ENCODE results near the gene KCNK7. TPM values are rescaled to one million over a fixed set of nuclear protein-coding genes. Genes with fewer than 3 reads are reported as not detected.

KCNK7 gene
- polyA plus RNA-seq, 1 of the 3 experiments (the other 2 are of a cell fraction), result 0.58 TPM

DNA sequence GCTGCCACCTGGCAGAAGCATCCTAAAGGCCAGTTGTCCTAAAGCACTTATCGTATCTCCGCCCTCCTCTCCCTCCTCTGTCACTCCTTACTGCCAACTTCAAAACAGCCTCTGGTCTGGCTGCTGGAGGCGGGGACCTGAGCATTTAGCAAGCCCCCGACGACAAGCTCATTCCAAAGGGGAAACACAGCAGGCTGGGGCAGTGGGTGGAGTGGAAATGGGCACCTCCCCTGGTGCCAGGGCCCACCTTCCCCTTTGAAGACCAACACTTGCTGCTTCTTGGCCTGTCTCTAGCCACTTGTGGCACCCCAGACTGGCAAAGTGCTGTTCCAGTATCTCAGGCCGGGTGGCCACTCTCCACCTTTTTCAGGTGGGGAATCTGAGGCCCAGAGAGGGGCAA is 14.8 kb upstream of the KCNK7 start:
- Histone ChIP-seq H3K4me1 (ENCODE audit: control insufficient read depth in 1 of 2, insufficient read depth in 2 of 2, low read depth in 1 of 2, low read length in 1 of 2) (peaks cover 25 to 35% of the 10 kb centered on the region in 2 experiments; a peak in 3 of 4 replicates), H3K9ac (no peak overlapping the region), H3K27me3 (ENCODE audit: insufficient read depth) (no peaks in the 10 kb centered on the region), H3F3A (replicated peaks; ENCODE audit: insufficient read depth) (no peaks in the 10 kb centered on the region), H3K4me3 (ENCODE audit: low read depth in 2 of 2, low read length in 1 of 2) (no peak overlapping the region), H2AFZ (ENCODE audit: low read depth) (no peak overlapping the region), H3K27ac (ENCODE audit: low read depth in 2 of 2, low read length in 1 of 2) (no peak overlapping the region), H3K36me3 (replicated peaks in 1 of 2; ENCODE audit: control insufficient read depth in 1 of 2, insufficient read depth in 2 of 2, low read length in 1 of 2) (peaks cover 9 to 23% of the 10 kb centered on the region in 2 experiments), H3K9me3 (no peaks in the 10 kb centered on the region), H4K20me1 (ENCODE audit: insufficient read depth) (peaks cover 30% of the 10 kb centered on the region), H3K4me2 (peak overlapping the region; percentile 85; the same call in 1 of the 2 replicates), H3K9me2 (no peaks in the 10 kb centered on the region), H3K79me2 (ENCODE audit: insufficient read depth) (peaks cover 72% of the 10 kb centered on the region)
- WGBS (ENCODE audit: low lambda C conversion rate), result 96% methylated on average over 6 of the region's 6 CpGs
- TF ChIP-seq, protein P1, sequence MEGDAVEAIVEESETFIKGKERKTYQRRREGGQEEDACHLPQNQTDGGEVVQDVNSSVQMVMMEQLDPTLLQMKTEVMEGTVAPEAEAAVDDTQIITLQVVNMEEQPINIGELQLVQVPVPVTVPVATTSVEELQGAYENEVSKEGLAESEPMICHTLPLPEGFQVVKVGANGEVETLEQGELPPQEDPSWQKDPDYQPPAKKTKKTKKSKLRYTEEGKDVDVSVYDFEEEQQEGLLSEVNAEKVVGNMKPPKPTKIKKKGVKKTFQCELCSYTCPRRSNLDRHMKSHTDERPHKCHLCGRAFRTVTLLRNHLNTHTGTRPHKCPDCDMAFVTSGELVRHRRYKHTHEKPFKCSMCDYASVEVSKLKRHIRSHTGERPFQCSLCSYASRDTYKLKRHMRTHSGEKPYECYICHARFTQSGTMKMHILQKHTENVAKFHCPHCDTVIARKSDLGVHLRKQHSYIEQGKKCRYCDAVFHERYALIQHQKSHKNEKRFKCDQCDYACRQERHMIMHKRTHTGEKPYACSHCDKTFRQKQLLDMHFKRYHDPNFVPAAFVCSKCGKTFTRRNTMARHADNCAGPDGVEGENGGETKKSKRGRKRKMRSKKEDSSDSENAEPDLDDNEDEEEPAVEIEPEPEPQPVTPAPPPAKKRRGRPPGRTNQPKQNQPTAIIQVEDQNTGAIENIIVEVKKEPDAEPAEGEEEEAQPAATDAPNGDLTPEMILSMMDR (IDR thresholded peaks at IDR 0.05), result no peak
- TF ChIP-seq RXRA (IDR thresholded peaks at IDR 0.05; ENCODE audit: borderline replicate concordance, low read depth), result no peak
- no peak for TF ChIP-seq ELF1 (IDR thresholded peaks at IDR 0.05)
- TF ChIP-seq FOSL2 (IDR thresholded peaks at IDR 0.05; ENCODE audit: borderline replicate concordance, low read depth), result no peak
- no peak for TF ChIP-seq RAD21 (IDR thresholded peaks at IDR 0.05; ENCODE audit: low read length)
- TF ChIP-seq, protein P2, sequence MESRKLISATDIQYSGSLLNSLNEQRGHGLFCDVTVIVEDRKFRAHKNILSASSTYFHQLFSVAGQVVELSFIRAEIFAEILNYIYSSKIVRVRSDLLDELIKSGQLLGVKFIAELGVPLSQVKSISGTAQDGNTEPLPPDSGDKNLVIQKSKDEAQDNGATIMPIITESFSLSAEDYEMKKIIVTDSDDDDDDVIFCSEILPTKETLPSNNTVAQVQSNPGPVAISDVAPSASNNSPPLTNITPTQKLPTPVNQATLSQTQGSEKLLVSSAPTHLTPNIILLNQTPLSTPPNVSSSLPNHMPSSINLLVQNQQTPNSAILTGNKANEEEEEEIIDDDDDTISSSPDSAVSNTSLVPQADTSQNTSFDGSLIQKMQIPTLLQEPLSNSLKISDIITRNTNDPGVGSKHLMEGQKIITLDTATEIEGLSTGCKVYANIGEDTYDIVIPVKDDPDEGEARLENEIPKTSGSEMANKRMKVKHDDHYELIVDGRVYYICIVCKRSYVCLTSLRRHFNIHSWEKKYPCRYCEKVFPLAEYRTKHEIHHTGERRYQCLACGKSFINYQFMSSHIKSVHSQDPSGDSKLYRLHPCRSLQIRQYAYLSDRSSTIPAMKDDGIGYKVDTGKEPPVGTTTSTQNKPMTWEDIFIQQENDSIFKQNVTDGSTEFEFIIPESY (IDR thresholded peaks at IDR 0.05; ENCODE audit: borderline replicate concordance, low read depth), result no peak
- TF ChIP-seq JUND (IDR thresholded peaks at IDR 0.05), result no peak
- no peak for TF ChIP-seq TCF12 (IDR thresholded peaks at IDR 0.05)
- TF ChIP-seq, protein P3, sequence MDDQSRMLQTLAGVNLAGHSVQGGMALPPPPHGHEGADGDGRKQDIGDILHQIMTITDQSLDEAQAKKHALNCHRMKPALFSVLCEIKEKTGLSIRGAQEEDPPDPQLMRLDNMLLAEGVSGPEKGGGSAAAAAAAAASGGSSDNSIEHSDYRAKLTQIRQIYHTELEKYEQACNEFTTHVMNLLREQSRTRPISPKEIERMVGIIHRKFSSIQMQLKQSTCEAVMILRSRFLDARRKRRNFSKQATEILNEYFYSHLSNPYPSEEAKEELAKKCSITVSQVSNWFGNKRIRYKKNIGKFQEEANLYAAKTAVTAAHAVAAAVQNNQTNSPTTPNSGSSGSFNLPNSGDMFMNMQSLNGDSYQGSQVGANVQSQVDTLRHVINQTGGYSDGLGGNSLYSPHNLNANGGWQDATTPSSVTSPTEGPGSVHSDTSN (IDR thresholded peaks at IDR 0.05), result no peak
- no peak for TF ChIP-seq GABPA (IDR thresholded peaks at IDR 0.05; ENCODE audit: low read depth)
- TF ChIP-seq NFIC (IDR thresholded peaks at IDR 0.05; ENCODE audit: borderline replicate concordance), result no peak
- TF ChIP-seq YY1 (IDR thresholded peaks at IDR 0.05; ENCODE audit: low read depth), result no peak
- DNase-seq, result no peak
- CTCF ChIA-PET, result interaction anchor here (0.9 to 3.8 kb wide), 5 partner anchors 16 to 195 kb away, joined by 3 to 15 read pairs (median 13); no protein-coding TSS in a partner anchor
- POLR2A ChIA-PET, result no interaction called here

DNA sequence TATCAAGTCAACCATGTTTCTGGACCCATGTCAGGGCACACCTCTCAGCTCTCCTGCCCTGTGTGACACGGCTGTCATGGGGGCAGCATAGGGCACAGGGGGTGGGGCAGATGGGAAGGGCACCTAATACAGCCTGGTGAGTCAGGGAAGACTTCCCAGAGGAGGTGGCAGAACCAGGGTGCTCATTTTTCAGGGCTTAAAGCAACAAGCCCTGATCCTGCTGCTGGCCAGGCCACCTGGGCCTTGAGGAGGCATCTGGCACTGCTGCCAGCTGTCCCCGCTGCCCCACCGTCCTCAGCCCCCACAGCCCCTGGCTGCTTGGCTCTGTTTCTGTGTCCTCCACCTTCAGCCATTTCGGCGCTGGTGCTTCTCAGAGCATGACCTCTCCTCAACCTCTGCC is 14.1 kb upstream of the KCNK7 start:
- ChIA-PET POLR2A (no interaction called here), CTCF (interaction anchor here (0.9 to 3.8 kb wide), 5 partner anchors 16 to 194 kb away, joined by 3 to 15 read pairs (median 13); no protein-coding TSS in a partner anchor)
- H4K20me1 ChIP-seq (ENCODE audit: insufficient read depth), result peaks cover 30% of the 10 kb centered on the region
- H3K4me3 ChIP-seq (ENCODE audit: low read depth in 2 of 2, low read length in 1 of 2), result no peak overlapping the region
- TF ChIP-seq RAD21 (IDR thresholded peaks at IDR 0.05; ENCODE audit: low read length) (no peak), JUND (IDR thresholded peaks at IDR 0.05) (no peak), TEAD4 (IDR thresholded peaks at IDR 0.05; ENCODE audit: borderline replicate concordance, insufficient read depth) (no peak), EZH2phosphoT487 (IDR thresholded peaks at IDR 0.05; ENCODE audit: borderline replicate concordance, low read depth) (no peak), ELF1 (IDR thresholded peaks at IDR 0.05) (no peak)
- TF ChIP-seq, protein P2 (IDR thresholded peaks at IDR 0.05; ENCODE audit: borderline replicate concordance, low read depth), result no peak
- TF ChIP-seq, protein P1 (IDR thresholded peaks at IDR 0.05), result no peak
- H3F3A ChIP-seq (replicated peaks; ENCODE audit: insufficient read depth), result no peaks in the 10 kb centered on the region
- H3K9ac ChIP-seq, result no peak overlapping the region
- no peak for DNase-seq
- peaks cover 68% of the 10 kb centered on the region for H3K79me2 ChIP-seq (ENCODE audit: insufficient read depth)
- H3K27ac ChIP-seq (ENCODE audit: low read depth in 2 of 2, low read length in 1 of 2), result no peak overlapping the region
- H3K36me3 ChIP-seq (replicated peaks in 1 of 2; ENCODE audit: control insufficient read depth in 1 of 2, insufficient read depth in 2 of 2, low read length in 1 of 2), result peaks cover 12 to 31% of the 10 kb centered on the region in 2 experiments
- no peak overlapping the region for H2AFZ ChIP-seq (ENCODE audit: low read depth)
- H3K9me2 ChIP-seq, result no peaks in the 10 kb centered on the region
- no peaks in the 10 kb centered on the region for H3K9me3 ChIP-seq
- H3K4me2 ChIP-seq, result no peak overlapping the region
- 100% methylated on average over 5 of the region's 5 CpGs for WGBS (ENCODE audit: low lambda C conversion rate)
- no peaks in the 10 kb centered on the region for H3K27me3 ChIP-seq (ENCODE audit: insufficient read depth)
- peaks cover 25 to 35% of the 10 kb centered on the region in 2 experiments; a peak in 3 of 4 replicates for H3K4me1 ChIP-seq (ENCODE audit: control insufficient read depth in 1 of 2, insufficient read depth in 2 of 2, low read depth in 1 of 2, low read length in 1 of 2)

Measured in SK-N-SH (cell line).